Suprapubic skin (tissue), 4 donors: ENCODE data around the gene CEP70. TPM values are rescaled to one million over a fixed set of nuclear protein-coding genes. Genes with fewer than 3 reads are reported as not detected.
"Not testable (repeated sequence)": the region's sequence is repeated elsewhere in the genome, so short reads cannot be mapped to it uniquely, and the experiment has no call there.

Experiments used
- DNase-seq, 2 donors: peaks; one replicate each; pipeline ENCODE4 v3.0.0-alpha.2; 2019; ENCODE audit warnings: low spot score in 2 of 2
- H3K27ac ChIP-seq: fragments of 200-600 bp; sonication (generic); one replicate; pipeline ENCODE4 v1.5.1; 2019
- H3K27me3 ChIP-seq: fragments of 200-600 bp; sonication (generic); one replicate; pipeline ENCODE4 v1.5.1; 2019
- H3K36me3 ChIP-seq: fragments of 200-600 bp; sonication (generic); one replicate; pipeline ENCODE4 v1.5.1; 2019
- H3K4me1 ChIP-seq: fragments of 200-600 bp; sonication (generic); one replicate; pipeline ENCODE4 v1.5.1; 2019
- H3K4me3 ChIP-seq: fragments of 200-600 bp; sonication (generic); one replicate; pipeline ENCODE4 v1.5.1; 2019; ENCODE audit warnings: mild to moderate bottlenecking
- H3K9me3 ChIP-seq: fragments of 200-600 bp; sonication (generic); one replicate; pipeline ENCODE4 v1.5.1; 2019
- EP300 ChIP-seq: sonication (generic); formaldehyde crosslinking; IDR thresholded peaks from one replicate; pipeline ENCODE4 v1.6.1; 2017; ENCODE audit warnings: antibody characterized with exemption
- POLR2A ChIP-seq, 2 donors: fragments of 450-650 bp; IDR thresholded peaks; one replicate each; pipeline ENCODE4 v1.6.1; 2017; ENCODE audit warnings: antibody characterized with exemption in 2 of 2, mild to moderate bottlenecking in 2 of 2, moderate library complexity in 2 of 2
- POLR2AphosphoS5 ChIP-seq, 3 donors: sonication (generic); formaldehyde crosslinking; IDR thresholded peaks; one replicate each; pipeline ENCODE4 v1.6.1; 2017; ENCODE audit warnings: antibody characterized with exemption in 3 of 3
- WGBS: methylation state at CpG from one replicate; pipeline ENCODE4 v1.1.5; 2018; 5-methylcytosine and 5-hydroxymethylcytosine counted together
- total RNA-seq, 4 donors: library from RNA; depleted of rRNA; stranded (reverse); fragments of >200 nt; gene quantifications; one replicate each; pipeline ENCODE4 v1.1.0, GENCODE V29; 2016
- TF ChIP-seq, protein P1 (sequence below), 2 donors: fragments of 200-600 bp in 1 of 2; fragments of 450-650 bp in 1 of 2; sonication (generic) in 1 of 2; IDR thresholded peaks; one replicate each; pipeline ENCODE4 v1.5.1; 2016 to 2019; ENCODE audit warnings: antibody characterized with exemption in 2 of 2, mild to moderate bottlenecking in 1 of 2, moderate library complexity in 1 of 2

Gene CEP70
- total RNA-seq, 4 donors from 2014 or later, result 6.3 to 15.7 (median 7.2) TPM

DNA sequence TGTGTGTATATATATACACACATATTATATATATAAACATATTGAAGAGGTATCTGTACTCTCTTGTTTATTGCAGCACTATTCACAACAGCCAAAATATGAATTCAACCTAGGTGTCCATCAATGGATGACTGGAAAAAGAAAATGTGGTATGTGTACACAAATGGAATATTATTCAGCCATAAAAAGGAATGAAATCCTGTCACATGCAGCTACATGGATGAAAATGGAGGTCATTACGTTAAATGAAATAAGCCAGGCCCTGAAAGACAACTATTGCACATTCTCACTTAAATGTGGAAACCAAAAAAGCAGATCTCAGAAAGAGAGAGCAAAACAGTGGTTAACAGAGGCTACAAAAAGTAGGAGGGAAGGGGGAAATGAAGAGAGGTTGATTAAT lies 49.5 kb downstream of the CEP70 start:
- H3K27me3 ChIP-seq, result no peaks in the 10 kb centered on the region
- no peak overlapping the region for H3K27ac ChIP-seq
- no peak for DNase-seq
- H3K4me3 ChIP-seq, result no peak overlapping the region
- TF ChIP-seq EP300, result no peak
- TF ChIP-seq, protein P1, sequence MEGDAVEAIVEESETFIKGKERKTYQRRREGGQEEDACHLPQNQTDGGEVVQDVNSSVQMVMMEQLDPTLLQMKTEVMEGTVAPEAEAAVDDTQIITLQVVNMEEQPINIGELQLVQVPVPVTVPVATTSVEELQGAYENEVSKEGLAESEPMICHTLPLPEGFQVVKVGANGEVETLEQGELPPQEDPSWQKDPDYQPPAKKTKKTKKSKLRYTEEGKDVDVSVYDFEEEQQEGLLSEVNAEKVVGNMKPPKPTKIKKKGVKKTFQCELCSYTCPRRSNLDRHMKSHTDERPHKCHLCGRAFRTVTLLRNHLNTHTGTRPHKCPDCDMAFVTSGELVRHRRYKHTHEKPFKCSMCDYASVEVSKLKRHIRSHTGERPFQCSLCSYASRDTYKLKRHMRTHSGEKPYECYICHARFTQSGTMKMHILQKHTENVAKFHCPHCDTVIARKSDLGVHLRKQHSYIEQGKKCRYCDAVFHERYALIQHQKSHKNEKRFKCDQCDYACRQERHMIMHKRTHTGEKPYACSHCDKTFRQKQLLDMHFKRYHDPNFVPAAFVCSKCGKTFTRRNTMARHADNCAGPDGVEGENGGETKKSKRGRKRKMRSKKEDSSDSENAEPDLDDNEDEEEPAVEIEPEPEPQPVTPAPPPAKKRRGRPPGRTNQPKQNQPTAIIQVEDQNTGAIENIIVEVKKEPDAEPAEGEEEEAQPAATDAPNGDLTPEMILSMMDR (IDR thresholded peaks at IDR 0.05), result no peak
- no peak for TF ChIP-seq POLR2AphosphoS5 (IDR thresholded peaks at IDR 0.05)
- TF ChIP-seq POLR2A (IDR thresholded peaks at IDR 0.05), result no peak
- 100% methylated on average over 1 of the region's 1 CpG for WGBS
- peaks cover 60% of the 10 kb centered on the region for H3K36me3 ChIP-seq
- no peaks in the 10 kb centered on the region for H3K4me1 ChIP-seq
- H3K9me3 ChIP-seq, result peaks cover 18% of the 10 kb centered on the region

DNA sequence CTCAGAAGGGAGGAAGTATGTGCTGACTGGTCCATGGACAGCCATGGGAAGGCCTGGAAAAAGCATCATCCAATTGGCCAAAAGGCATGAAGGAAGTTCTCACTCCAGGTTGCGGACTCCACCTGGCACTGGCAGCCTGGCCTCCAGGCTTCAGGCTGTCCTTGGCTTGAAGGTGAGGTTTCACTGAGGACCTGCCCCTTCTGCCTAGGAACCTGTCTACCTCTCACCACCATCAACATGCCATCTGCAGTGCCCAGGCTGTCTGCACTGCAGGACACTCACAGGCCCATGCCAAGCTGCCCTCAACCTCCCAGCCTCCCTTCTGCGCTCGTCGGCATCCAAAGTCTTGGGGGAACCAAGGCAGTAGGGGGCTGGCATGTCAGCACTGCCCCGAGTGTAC lies 51.1 kb downstream of the CEP70 start:
- Histone ChIP-seq H3K27ac (no peak overlapping the region), H3K27me3 (no peaks in the 10 kb centered on the region), H3K36me3 (peaks cover 44% of the 10 kb centered on the region), H3K9me3 (peaks cover 18% of the 10 kb centered on the region), H3K4me3 (no peak overlapping the region), H3K4me1 (no peaks in the 10 kb centered on the region)
- no peak for DNase-seq
- no peak for TF ChIP-seq POLR2AphosphoS5 (IDR thresholded peaks at IDR 0.05)
- TF ChIP-seq, protein P1 (IDR thresholded peaks at IDR 0.05), result no peak
- no peak for TF ChIP-seq EP300
- TF ChIP-seq POLR2A (IDR thresholded peaks at IDR 0.05), result no peak
- WGBS, result 94% methylated on average over 5 of the region's 5 CpGs

DNA sequence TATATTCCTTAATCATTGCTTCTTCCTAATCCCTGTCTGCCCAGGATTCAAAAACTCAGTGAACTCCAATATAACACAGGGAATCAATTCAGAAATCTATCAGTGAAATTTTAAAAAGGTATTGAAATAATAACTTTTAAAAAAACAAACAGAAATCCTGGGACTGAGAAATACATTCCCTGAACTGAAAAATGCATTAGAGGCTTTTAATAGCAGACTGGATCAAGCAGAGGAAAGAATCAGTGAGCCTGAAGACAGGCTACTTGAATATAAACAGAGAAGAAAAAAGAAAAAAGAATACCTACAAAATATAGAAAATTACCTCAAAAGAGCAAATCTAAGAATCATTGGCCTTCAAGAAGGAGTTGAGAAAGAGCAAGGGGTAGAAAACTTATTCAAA lies 54.7 kb downstream of the CEP70 start:
- H3K36me3 ChIP-seq, result peaks cover 21% of the 10 kb centered on the region
- H3K4me3 ChIP-seq, result no peak overlapping the region
- no peak for DNase-seq
- H3K4me1 ChIP-seq, result no peaks in the 10 kb centered on the region
- H3K27ac ChIP-seq, result no peak overlapping the region
- no peak for TF ChIP-seq POLR2A (IDR thresholded peaks at IDR 0.05)
- no peak for TF ChIP-seq EP300
- TF ChIP-seq, protein P1 (IDR thresholded peaks at IDR 0.05), result no peak
- no peak for TF ChIP-seq POLR2AphosphoS5 (IDR thresholded peaks at IDR 0.05)
- H3K27me3 ChIP-seq, result no peaks in the 10 kb centered on the region
- peaks cover 8% of the 10 kb centered on the region for H3K9me3 ChIP-seq

DNA sequence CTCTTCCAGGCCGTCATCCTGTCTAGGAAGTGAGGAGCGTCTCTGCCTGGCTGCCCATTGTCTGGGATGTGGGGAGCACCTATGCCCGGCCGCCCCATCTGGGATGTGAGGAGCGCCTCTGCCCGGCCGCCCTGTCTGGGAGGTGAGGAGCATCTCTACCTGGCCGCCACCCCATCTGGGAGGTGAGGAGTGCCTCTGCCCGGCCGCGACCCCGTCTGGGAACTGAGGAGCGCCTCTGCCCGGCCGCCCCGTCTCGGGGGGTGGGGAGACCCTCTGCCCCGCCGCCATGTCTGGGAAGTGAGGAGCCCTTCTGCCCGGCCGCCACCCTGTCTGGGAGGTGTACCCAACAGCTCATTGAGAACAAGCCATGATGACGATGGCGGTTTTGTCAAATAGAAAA lies 72.6 kb downstream of the CEP70 start:
- peaks cover 34% of the 10 kb centered on the region for H3K36me3 ChIP-seq
- H3K27me3 ChIP-seq, H3K27ac ChIP-seq, H3K4me1 ChIP-seq, H3K9me3 ChIP-seq, H3K4me3 ChIP-seq, DNase-seq: not testable (repeated sequence)
- WGBS, result 98% methylated on average over 13 of the region's 23 CpGs

DNA sequence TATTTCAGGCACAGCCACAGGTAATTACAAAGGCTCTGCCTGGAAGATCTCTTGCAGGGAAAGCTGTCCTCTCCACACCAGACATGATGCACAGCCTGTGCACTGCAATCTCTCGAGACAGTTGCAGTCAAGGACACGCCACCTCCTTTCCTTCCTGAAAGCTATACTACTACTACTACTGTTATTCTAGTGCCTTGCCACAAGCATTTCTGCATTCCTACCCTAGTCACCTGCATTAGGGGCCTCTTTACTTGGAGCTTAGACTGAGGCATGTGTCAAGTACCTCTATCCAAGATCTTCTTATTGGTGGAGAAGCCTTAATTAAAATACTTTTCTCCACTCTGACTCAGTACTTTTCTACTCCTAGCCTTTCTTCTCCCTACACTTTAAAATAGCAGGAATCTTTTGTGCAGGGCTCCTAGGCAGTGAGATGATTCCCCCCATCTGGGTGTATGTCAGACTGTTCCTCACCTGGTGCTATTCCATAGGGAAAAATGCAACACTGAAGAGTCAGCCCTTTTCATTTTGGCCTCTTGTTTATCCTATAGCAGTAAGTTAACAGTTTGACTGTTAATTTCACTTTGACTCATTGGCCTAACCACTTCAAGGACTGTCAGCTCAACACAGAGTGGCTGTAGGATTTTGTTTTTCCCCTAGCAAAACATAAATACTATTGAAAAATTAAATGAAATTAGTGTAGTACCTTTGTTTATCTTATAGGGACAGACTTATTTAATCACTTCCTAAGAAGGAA lies 80.8 kb downstream of the CEP70 start:
- DNase-seq, result no peak
- H3K36me3 ChIP-seq, result peaks cover 12% of the 10 kb centered on the region
- H3K27ac ChIP-seq, result no peak overlapping the region
- WGBS, result 85% methylated on average over 2 of the region's 2 CpGs
- no peaks in the 10 kb centered on the region for H3K27me3 ChIP-seq
- no peak overlapping the region for H3K4me3 ChIP-seq
- TF ChIP-seq, protein P1 (IDR thresholded peaks at IDR 0.05), result no peak
- no peak for TF ChIP-seq POLR2A (IDR thresholded peaks at IDR 0.05)
- no peaks in the 10 kb centered on the region for H3K4me1 ChIP-seq
- H3K9me3 ChIP-seq, result peaks cover 7% of the 10 kb centered on the region

DNA sequence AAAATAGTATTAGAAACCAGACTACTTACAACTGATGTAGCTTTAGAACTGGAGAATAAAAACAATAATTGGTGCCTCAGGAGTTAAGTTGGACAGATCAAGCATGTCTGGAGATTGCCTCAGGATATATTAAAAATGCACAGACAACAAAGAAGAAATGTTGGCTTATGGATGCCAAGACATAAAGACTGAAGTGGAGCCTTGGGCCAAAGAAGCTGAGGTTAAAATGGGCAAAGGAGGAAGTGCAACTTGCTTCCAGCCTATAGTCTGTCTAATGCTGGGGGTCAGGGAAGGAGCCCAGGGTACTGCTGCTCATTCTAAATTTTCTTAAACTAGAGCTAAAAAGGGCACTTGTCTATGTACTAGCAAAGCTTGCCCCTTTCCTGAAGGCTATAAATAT lies 82.1 kb downstream of the CEP70 start:
- TF ChIP-seq POLR2A (IDR thresholded peaks at IDR 0.05) (no peak), POLR2AphosphoS5 (IDR thresholded peaks at IDR 0.05) (no peak), EP300 (no peak)
- TF ChIP-seq, protein P1 (IDR thresholded peaks at IDR 0.05), result no peak
- Histone ChIP-seq H3K4me1 (no peaks in the 10 kb centered on the region), H3K27me3 (no peaks in the 10 kb centered on the region), H3K4me3 (no peak overlapping the region), H3K27ac (no peak overlapping the region), H3K36me3 (no peaks in the 10 kb centered on the region), H3K9me3 (no peaks in the 10 kb centered on the region)
- no peak for DNase-seq
